Thyroid gland (tissue), 4 donors: ENCODE measurements around the gene FNDC7.

ENCODE experiments used
- POLR2A ChIP-seq, 2 donors: fragments of 450-650 bp; IDR thresholded peaks; one replicate each; pipeline ENCODE4 v1.6.1; 2017; ENCODE audit warnings: antibody characterized with exemption in 2 of 2, mild to moderate bottlenecking in 2 of 2, moderate library complexity in 1 of 2
- TF ChIP-seq, protein P1 (sequence below), 6 experiments: fragments of 200-600 bp in 3 of 6; fragments of 450-650 bp in 3 of 6; sonication (generic) in 3 of 6; IDR thresholded peaks; one replicate each; pipeline ENCODE4 v1.5.1; 2016 to 2019; ENCODE audit warnings: antibody characterized with exemption in 6 of 6, mild to moderate bottlenecking in 2 of 6, inconsistent platforms in 1 of 6, moderate library complexity in 1 of 6

GRCh38 chr1:108706643-108707042 is 6.1 kb upstream of the FNDC7 start:
- TF ChIP-seq, protein P1, sequence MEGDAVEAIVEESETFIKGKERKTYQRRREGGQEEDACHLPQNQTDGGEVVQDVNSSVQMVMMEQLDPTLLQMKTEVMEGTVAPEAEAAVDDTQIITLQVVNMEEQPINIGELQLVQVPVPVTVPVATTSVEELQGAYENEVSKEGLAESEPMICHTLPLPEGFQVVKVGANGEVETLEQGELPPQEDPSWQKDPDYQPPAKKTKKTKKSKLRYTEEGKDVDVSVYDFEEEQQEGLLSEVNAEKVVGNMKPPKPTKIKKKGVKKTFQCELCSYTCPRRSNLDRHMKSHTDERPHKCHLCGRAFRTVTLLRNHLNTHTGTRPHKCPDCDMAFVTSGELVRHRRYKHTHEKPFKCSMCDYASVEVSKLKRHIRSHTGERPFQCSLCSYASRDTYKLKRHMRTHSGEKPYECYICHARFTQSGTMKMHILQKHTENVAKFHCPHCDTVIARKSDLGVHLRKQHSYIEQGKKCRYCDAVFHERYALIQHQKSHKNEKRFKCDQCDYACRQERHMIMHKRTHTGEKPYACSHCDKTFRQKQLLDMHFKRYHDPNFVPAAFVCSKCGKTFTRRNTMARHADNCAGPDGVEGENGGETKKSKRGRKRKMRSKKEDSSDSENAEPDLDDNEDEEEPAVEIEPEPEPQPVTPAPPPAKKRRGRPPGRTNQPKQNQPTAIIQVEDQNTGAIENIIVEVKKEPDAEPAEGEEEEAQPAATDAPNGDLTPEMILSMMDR (IDR thresholded peaks at IDR 0.05), result no peak
- TF ChIP-seq POLR2A (IDR thresholded peaks at IDR 0.05), result no peak
